ENCODE data around the gene FTCDNL1. TPM values are rescaled to one million over a fixed set of nuclear protein-coding genes. Genes with fewer than 3 reads are reported as not detected.

Gene FTCDNL1
- total and polyA plus RNA-seq, 2 of the 13 experiments (the other 11 are each of a cell fraction or from before 2014, with no cell fraction given), result 0.98 to 1.4 TPM

GRCh38 chr2:199777916-199778315, 73.1 kb downstream of the FTCDNL1 start:
- CTCF ChIA-PET (ENCODE audit: low intra/inter-chr PET ratio, low total read pairs), result no interaction called here
- H3K4me3 ChIP-seq (replicated peaks in 1 of 3; ENCODE audit: insufficient read depth in 1 of 3, low read depth in 2 of 3, low read length in 3 of 3), result no peak overlapping the region
- no TSS peak for BruUV-seq (replicated peaks)

More at GRCh38 chr2:199777916-199778315, 73.1 kb downstream of the FTCDNL1 start:
- H3K9ac ChIP-seq (ENCODE audit: insufficient read depth, low read depth, low read length), result no peak overlapping the region
- no peaks in the 10 kb centered on the region for H3K79me2 ChIP-seq (ENCODE audit: insufficient read depth, low read length)
- intact Hi-C loops (cut with micrococcal nuclease; ENCODE audit: unreplicated experiment) (no loop called here), in situ Hi-C loops (cut with HindIII; ENCODE audit: extremely low pct_ligation_motif_present, low pct_unique_long_range_greater_than_20kb) (no loop called here)
- no peaks in the 10 kb centered on the region for H4K20me1 ChIP-seq (ENCODE audit: insufficient read depth, low read length)
- no peak overlapping the region for H3K27ac ChIP-seq (ENCODE audit: extremely low read length, insufficient read depth, low read length)
- H3K27me3 ChIP-seq (ENCODE audit: control insufficient read depth in 1 of 2, insufficient read depth in 2 of 2, low read length in 2 of 2), result peaks cover 0 to 2% of the 10 kb centered on the region in 2 experiments; a peak in 2 of 5 replicates
- WGBS (ENCODE audit: low lambda C conversion rate), result 17% methylated on average over 2 of the region's 2 CpGs
- H3K9me3 ChIP-seq (ENCODE audit: low read length), result no peaks in the 10 kb centered on the region
- H3K4me1 ChIP-seq (ENCODE audit: insufficient read depth, low read length), result no peaks in the 10 kb centered on the region
- H2AFZ ChIP-seq (ENCODE audit: low read length), result no peak overlapping the region
- ATAC-seq (no peak), DNase-seq (ENCODE audit: low spot score) (no peak), FAIRE-seq (no peak)
- POLR2A ChIA-PET, result no interaction called here
- no peak for TF ChIP-seq ZNF841 (CRISPR knock-in tag; IDR thresholded peaks at IDR 0.05; ENCODE audit: borderline replicate concordance)
- no peak for TF ChIP-seq HDAC6 (IDR thresholded peaks at IDR 0.05; ENCODE audit: low read depth, low read length)
- no peak for TF ChIP-seq PHF5A (CRISPR knock-in tag; IDR thresholded peaks at IDR 0.05; ENCODE audit: low read depth, unreplicated experiment)
- TF ChIP-seq ZNF136 (CRISPR knock-in tag; IDR thresholded peaks at IDR 0.05; ENCODE audit: low read depth), result no peak
- no peak for TF ChIP-seq TERF1 (CRISPR knock-in tag; IDR thresholded peaks at IDR 0.05)
- no peak for TF ChIP-seq RORA (CRISPR knock-in tag; IDR thresholded peaks at IDR 0.05)
- TF ChIP-seq HNRNPH1 (optimal IDR thresholded peaks at IDR 0.05; ENCODE audit: low read depth, low read length), result no peak
- TF ChIP-seq ZNF687 (CRISPR knock-in tag; IDR thresholded peaks at IDR 0.05), result no peak
- H3K36me3 ChIP-seq (replicated peaks in 1 of 2; ENCODE audit: control insufficient read depth in 1 of 2, insufficient read depth in 2 of 2, low read length in 2 of 2), result no peaks in the 10 kb centered on the region
- no peak overlapping the region for H3K4me2 ChIP-seq (ENCODE audit: low read depth, low read length)
